Measurements from ENCODE around the gene CEP131.

The CEP131 gene

DNA sequence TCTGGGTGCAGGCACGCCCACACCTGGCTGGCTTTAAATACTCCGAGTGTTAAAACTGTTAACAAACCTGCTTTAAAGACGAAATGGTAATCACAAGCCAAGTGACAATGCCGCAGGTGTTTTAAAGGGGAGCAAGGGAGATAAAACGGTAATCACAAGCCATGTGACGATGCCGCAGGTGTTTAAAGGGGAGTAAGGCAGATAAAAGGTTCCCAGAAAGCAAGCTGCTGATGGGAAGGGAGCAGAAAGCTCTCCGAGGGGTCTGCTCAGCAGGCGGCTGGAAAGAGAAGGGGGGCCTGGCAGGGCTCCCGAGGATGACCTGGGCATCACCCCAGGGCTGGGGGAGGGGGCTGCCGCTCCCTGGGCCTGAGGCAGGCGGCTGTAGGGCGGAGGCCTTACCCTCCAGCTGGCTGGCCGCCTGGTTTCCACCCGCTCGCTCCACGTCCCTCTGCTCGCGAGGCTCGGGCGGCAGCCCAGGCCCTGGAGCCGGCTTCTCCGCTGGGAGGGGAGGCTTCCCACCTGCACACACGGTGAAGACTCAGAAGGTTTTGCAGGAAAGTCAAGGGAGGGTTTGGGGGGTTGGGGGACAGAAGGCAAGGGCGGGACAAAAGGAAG lies 28.4 kb upstream of the CEP131 start:
- DNase-seq = peak; percentile 64

DNA sequence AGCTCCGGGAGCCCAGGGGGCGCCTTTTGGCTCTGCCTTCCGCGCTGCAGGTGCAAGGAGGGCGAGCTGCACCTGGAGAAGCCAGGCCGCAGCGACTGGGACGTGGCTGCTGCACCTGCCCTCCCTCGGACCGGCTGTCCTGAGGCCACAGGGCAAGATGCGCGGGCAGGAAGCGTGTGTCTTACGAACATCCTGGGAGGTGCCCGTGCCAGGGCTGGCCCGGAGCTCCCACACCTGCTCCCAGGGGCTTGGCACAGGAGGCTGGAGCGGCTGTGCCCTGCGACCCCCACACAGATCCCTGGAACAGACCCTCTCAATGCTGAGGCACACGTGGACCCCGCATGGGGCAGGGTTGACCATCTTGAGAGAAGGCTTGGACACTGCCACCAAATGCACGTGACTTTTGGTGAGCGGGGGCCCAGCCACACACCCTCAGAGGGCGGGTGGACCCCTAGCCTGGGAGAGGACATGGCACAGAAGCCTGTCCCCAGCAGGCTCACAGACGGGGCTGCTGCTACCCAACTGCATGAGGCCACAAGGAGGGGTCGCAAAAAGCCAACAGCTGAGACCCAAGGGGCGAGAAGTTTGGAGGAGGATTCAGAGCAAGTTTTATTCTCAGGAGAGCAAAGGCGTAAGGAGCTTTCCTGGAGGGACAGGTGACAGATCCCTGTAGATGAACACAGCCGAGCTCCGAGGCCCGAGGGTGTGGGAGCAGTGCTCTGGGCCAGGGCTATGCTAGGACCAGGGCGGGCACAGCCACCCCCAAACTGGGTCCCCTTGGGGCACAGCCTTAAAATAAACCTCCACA lies 27.7 kb upstream of the CEP131 start:
- no peak for DNase-seq

DNA sequence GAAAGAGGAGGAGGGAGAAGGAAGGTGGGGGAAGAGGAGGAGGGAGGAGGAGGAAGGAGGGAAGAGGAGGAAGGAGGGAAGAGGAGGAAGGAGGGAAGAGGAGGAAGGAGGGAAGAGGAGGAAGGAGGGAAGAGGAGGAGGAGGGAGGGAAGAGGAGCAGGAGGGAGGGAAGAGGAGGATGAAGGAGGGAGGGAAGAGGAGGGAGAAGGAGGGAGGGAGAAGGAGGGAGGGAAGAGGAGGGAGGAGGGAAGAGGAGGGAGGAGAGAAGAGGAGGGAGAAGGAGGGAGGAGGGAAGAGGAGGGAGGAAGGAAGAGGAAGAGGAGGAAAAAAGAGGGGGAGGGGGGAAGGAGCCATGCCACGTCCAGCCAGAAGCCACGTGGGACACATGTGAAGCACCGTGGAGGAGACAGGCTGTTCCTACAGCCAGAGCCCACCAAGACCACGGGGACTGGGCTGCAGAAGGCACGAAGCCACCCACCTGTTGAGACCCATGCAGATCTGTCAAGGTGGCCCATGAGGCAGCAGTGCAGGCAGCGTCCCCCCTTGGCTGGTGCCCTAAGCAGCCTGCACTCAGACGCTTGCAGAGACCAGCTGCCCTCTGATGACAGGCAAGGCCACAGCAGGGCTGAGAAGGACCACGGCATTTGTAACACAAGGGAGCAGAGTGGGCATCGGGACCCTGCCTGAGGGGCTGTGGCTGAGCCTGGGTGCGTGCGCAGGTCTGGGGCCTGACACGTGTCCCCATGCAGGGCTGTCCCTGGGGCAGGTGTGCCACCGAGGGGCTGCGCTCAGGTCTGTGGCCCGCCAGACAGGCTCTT lies 26.7 kb upstream of the CEP131 start:
- DNase-seq = no peak

DNA sequence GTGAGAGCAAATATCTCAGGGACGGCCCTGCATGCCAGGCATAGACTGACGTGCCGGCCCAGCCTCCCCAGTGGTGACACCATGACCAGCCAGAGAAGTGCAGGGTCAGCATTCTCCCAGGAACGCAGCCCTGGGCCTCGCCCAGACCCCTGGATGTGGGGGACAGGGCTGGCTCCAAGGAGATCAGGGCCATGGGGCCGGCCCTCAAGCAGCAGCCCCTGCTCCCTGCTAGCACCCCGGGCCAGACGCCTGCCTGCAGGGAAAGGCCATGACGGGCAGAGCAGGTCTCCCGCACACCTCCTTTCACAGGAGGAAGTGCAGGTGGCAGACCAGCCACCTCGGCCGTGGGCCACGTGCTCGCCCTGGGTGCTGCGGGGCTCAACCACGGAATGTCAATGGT lies 25.9 kb upstream of the CEP131 start:
- DNase-seq = no peak

DNA sequence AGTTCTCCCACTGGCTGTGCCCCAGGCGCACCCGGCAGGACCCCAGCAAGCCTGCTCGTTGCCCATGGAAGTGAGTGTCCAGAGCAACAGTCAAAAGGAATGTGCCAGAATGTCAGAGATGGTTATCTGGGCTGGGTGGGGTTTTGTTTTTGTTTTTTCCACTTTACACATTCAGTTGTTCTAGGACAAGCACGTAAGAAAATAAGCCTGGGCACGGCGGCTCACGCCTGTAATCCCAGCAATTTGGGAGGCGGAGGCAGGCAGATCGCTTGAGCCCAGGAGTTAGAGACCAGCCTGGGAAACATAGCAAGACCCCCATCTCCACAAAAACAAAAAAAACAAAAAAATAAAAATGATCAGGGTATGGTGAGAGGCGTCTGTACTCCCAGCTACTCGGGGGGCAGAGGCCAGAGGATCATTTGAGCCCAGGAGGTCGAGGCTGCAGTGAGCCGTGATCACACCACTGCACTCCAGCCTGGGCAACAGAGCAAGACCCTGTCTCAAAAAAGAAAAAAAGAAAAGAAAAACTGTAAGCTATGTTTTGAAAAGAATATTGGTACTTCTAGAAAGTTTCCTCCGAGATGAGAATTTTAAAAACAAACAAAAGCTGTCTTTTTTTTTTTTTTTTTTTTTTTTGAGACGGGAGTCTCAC lies 24.7 kb upstream of the CEP131 start:
- DNase-seq = no peak

DNA sequence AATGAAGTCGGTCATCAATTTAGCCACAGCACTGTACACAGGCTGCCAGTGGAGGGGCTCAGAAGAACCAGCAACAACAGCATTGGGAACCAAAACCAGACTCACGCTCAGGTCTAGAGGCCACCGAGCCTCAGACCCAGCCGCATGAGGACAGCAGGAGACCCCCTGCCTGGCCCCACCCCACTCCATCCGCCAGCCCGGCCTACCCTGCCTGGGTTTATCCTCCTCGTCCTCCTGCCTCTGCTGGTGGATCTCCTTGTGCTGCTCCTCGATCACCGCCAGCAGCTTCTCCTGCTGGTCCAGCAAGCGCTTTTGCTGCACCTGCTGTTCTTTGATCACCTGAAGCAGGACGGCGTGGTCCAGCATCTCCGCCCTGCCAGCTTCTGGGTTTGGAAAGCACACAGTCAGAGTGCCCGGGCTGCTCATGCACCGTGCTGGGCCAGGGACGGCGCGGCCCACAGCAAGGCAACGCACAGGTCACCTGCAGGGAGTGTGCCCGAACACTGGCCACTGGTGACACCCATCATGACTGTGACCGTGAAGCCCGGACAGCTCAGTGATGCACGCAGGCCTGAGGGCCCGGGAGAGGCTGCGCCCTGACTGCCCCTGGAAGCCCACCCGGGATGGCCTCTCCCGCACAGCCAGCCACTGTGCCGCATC lies 24.0 kb upstream of the CEP131 start:
- no peak for DNase-seq

DNA sequence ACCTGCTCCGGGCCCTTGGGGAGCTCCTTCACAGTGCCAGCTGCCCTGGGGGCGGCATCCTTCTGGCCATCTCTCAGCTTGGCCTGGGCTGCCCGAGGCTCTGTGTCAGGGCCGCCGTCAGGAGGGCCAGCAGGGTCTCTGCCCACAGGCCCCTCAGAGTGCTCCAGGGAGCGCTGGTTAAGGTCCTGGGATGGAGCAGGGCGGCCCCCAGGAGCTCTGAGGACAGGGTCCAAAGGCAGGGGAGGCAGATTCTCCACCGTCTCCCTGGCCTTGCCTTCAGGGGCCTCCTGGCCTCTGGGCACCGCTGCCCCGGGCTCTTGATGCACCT lies 23.5 kb upstream of the CEP131 start:
- DNase-seq = no peak

DNA sequence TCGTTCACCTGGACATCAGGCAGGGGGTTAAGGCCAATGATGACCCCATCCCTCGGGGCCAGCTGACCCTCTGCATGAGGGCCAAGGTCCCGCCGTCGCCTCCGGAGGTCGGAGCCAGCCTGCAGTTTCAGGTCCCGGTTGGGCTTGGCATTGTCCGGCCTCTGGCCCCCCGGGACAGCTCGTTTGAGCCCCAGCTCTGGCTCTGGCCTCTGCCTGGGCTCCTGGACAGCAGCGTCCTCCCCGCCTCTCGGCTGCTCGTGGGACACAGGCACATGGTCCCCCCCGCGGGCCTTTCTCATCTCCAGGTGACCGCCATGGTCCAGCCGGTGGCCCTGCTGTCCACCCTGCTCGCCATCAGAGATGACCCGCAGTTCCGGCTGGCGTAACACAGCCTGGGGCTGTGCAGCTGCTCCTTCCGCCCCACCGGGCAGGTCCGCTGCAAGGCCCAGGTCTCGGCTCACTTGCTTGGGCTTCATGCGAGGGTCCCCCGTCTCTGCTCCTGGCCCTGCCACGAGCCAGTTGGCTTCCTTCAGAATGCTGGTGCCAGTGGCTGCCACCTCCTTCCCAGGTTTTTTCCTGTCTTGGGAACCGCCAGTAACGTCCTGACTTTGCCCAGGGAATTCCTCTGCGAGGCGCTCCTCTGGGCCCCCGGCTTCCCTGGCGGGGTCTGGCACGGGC lies 23.0 kb upstream of the CEP131 start:
- DNase-seq = no peak

DNA sequence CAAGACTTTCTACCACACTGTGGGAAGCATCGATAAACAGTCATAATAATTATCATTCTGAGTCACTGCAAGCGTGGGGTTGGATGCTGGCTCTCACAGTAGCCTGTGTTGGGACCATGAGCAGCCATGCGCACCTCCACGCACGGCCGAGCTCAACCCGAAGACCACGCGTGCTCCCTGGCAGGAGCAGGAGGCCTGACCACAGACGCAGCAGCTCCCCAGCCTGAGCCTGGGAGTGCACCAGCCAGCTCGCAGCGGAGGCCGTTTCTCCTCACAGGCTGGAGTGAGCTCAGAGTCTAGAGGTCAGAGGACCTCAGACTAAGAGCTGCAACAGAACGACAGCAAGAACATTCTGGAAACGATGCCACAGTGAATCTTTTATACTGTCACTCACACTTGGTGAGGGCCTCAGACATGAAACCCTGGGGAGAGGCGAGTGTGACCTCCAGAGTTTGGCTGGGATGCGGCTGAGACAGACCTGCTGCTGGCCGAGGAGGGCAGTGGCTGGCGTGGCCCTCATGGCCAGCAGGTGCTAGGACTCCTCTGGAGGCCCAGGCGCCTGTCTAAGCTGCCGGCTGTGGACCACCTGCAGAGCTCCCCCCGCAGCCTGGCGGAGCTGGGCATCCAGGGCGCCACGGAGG lies 22.4 kb upstream of the CEP131 start:
- no peak for DNase-seq

DNA sequence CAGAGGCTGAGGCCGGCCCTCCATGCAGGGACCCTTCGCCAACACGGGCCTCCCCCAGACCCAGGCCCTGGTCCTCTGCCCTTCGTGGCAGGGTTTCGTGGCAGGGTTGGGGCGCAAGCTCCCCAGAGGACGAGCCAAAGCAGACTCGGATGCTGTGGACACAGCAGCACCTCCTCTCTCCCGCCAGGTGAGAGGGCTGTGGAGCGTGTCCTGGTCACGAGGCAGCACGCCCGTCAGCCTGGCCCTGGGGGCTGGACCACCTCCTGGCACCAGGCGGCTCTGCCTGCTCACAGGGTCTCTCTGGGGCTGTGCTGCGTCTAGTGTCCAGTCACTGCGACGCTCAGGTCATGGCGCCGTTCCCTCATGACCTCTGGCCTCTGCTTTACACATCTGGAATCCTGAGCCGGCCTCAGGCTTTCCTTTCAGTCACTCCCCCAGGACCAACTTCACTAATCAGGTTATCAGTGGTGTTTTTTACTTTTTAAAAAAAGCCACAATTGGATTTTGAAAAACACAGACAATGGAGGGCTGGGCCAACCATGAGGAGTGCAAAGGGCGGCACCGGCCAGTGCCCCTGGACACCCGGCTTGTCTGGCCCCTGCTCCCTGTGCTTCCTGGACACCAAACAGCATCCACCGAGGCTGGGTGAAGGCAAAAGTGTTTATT lies 21.7 kb upstream of the CEP131 start:
- no peak for DNase-seq

DNA sequence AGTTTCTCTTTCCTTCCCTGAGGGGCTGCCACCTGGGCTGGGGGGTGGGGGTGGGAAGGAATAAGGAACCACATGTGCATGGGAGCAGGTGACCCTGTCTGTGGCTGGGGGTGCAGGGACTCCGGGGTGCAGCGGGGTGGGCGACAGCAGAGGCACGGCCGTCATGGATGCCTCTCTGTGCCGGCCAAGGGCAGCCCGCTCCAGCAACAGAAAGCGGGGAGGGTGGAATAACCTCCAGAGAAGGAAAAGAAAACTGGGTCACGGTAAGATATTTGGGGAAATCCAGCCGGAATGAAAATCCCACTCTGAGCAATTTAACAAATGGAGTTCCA lies 20.5 kb upstream of the CEP131 start:
- DNase-seq = no peak

DNA sequence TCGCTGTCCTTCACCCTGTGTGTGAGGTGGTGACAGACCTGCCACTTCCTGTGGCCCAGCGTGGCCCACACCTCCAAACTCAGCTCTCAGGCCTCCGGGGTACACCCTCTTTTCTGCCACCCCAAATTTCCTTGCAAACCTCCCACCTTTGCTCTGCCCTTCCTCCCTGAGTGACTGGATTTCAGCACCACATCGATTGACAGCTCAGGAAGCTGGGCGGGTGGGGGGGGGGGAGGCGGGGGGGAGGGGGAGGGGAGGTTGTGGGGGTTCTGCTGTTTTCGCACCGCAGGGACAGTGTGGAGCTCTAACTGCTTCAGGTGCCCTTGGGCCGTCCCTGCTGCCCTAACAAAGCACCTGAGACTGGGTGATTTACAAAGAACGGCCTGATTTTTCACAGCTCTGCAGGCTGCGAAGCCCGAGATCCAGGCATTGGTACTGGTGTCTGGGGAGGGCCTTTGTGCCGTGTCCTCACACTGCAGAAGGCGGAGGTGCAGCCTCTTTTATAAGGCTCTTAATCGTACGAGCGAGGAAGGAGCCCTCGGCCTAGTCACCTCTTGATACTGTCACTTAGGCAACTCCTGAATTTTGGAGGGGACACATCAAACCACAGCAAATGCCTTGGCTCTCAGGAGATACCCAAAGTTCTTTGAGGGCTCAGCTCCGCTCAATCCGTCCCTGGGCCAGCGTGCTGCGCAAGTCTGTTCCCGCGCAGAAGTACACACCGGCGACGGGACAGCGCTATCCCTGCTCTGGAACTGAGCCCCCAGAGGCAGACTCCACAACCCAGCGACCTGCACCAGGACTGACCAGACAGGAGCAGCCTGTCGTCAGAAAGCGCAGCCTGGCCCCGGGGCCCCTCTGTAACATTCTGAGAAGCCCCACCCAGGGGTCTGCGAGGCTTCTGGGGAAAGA lies 19.9 kb upstream of the CEP131 start:
- DNase-seq = no peak

DNA sequence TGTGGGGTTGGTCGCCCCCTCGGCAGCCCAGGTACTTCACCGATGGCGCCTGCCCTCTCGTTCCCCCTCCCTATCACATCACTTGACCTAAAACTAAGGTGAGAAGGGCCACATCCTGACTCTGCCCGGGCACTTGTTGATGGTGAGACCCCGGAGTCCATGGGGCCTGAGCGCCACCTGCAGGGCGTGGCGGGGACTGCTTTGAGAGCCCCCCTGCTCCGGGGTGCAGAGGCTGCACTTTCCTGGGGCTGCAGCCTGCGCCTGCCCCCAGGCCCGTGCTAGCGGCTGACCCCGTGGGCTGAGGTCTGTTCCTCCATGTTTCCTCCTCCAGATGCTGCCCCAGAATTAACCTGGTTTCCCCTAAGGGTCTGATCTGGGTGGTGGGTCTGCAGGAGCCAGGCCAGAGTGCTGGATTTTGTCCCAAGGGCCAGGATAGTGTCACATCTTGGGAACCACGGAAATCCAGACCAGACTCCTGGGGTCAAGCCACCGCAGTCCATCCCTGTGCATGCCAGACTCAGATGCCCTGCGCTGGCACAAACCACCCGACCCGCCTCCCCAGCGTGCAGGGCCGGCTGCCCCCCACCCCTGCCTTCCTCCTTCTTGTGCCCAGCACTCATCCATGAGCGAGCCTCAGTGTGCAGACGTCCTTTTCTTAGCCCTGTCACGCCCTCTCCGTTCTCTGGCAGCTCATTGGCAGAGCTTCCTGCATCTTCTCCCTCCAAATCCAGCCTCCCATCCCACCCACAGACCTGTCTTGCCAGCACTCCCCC lies 19.1 kb upstream of the CEP131 start:
- DNase-seq = no peak

DNA sequence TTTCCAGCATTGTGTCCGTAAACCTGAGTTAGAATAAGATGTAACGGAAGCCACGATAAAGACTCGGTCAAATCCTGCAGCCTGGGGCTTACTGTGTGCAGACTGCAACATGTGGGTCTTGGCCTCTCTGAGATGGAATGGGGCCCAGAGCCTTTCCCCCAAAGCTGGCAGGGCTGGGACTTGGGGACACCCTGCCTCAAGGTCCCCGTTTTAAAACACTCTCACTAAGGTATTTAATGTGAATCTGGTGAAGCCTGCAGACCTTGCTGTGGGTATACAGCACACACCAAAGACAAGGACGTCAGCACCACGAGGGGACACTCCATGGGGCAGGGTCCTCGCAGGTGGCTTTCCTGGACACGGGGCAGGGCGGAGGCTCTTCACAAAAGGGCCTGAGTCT lies 18.4 kb upstream of the CEP131 start:
- DNase-seq = no peak

DNA sequence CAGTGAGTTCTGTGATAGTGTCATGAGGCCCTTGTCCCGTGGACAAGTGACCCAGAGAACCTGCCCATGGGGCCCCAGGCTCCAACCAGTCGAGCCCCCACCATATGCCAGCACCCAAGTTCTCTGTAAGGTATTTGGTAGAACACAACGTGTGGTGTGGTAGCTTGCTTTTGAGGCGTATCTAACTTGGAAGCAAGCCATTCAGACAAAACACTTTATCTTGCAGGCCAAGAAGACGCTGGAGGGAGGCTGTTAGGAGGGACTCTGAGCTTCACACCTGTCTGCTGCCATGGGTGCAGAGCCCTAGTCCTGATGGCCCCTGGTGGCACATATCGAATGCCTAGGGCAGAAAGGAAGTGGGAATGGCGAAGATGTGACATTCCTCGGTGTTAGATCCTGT lies 18.0 kb upstream of the CEP131 start:
- DNase-seq = no peak

DNA sequence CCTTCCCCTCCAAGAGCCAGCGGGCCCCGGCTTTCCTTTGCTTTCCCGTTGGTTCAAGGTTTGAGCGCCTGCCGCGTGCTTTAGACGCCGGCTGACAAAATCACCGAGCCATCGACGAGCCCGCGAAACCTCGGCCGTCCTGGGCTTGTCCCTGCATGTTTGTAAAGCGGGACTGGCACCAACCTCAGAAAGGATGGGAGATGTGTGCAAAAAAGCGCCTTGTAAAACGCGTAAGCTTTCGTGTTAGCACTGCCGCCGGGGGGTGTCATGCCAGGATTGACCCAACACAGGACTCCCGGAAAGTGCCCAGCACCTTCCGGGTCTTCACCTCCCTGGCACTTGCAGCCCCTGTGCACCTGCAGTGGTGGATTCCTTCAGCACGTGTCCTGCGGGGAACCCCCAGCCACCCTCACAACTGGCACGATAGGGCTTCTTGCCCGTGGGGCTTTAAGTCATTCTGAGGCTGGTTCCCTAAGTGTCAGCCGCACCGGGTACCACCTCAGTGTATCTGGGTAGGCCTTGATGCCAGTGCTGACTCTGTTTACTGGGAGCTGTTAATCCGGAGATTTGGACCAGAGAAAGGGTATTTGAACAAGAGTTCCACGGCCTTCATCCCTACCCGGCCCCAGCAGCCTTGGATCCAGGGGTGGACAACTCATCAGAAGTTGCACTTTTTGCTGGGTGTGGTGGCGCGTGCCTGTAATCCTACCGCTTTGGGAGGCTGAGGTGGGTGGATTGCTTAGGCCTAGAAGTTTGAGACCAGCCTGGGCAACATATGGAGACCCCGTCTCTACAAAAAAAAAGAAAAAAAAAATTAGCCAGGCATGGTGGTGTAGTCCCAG lies 17.2 kb upstream of the CEP131 start:
- no peak for DNase-seq

DNA sequence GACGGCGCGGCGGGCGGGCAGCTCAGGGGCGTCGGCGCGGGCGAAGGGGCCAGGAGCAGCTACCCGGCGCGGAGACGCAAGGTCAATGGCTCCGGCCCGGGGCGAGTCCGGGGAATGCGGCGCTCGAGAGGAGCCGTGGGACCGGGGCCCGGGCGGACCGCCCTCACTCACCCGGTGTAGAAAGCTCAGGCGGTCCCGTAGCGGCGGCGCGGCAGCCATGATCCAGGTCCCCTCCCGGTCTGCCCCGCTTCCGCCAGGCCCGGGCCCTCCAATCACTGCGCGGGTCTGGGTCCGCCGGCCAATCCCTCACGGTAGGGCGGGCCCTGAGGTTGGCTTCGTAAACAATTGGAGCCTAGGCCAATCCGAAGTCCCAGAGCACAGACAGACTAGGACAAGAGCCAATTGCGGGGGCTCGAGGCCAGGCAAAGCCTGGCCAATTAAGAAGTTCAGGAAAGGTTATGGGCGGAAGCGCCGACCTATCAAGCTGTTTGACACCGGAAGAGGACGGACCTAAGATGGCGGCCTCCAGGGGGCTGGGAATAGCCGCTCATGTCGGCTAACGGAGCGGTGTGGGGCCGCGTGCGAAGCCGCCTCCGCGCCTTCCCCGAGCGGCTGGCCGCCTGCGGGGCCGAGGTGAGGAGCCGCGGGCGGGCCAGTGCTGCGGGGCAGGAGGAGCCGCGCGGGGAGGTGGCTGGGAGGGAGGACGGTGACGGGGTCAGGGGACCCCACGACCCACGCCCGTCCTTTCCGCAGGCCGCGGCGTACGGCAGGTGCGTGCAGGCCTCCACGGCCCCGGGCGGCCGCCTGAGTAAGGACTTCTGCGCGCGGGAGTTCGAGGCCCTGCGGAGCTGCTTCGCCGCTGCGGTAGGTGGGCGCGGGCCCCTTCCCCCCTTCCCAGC lies 16.3 kb upstream of the CEP131 start, which contains the start of the genes NDUFAF8 and TEPSIN:
NDUFAF8 (plus strand) TSS at position 504 of the 899 bp plus-strand sequence; CDS start at position 550, 46 bp downstream.
TEPSIN (minus strand) TSS at position 241 of the 899 bp plus-strand sequence; CDS start at position 219, 22 bp downstream.
- peak; percentile 98 for DNase-seq
